Progenitor cell of endocrine pancreas (in vitro differentiated cells): Measurements from ENCODE around the gene URB1. TPM values are rescaled to one million over a fixed set of nuclear protein-coding genes. Genes with fewer than 3 reads are reported as not detected.
"Not testable (repeated sequence)": the region's sequence is repeated elsewhere in the genome, so short reads cannot be mapped to it uniquely, and the experiment has no call there.

ENCODE experiments used
- DNase-seq: peaks from one replicate; pipeline ENCODE4 v3.0.0; 2021; ENCODE audit warnings: low spot score; ENCODE audit not compliant: unreplicated experiment
- H3K27ac Mint-ChIP-seq: 2 replicates; pipeline ENCODE4 v1.8.0; 2021; ENCODE audit warnings: mild to moderate bottlenecking, moderate library complexity, mixed read lengths
- H3K27me3 Mint-ChIP-seq: 2 replicates; pipeline ENCODE4 v1.8.0; 2021; ENCODE audit warnings: mixed read lengths
- H3K36me3 Mint-ChIP-seq: 2 replicates; pipeline ENCODE4 v1.8.0; 2022; ENCODE audit warnings: mixed read lengths; ENCODE audit not compliant: insufficient read depth
- H3K4me1 Mint-ChIP-seq: 2 replicates; pipeline ENCODE4 v1.8.0; 2021; ENCODE audit warnings: low read depth, mixed read lengths
- H3K4me3 Mint-ChIP-seq: 2 replicates; pipeline ENCODE4 v1.8.0; 2021; ENCODE audit warnings: low read depth, mild to moderate bottlenecking, moderate library complexity, mixed read lengths
- H3K9me3 Mint-ChIP-seq: 2 replicates; pipeline ENCODE4 v1.8.0; 2021; ENCODE audit warnings: low read depth, mixed read lengths
- total RNA-seq: library from RNA; stranded (reverse); gene quantifications from 2 replicates; pipeline ENCODE4 v1.2.1, GENCODE V29; 2021
- TF ChIP-seq, protein P1 (sequence below): fragments of 200-600 bp; sonication (generic); IDR thresholded peaks from one replicate; pipeline ENCODE4 v1.5.0; 2021; ENCODE audit warnings: antibody characterized with exemption, mild to moderate bottlenecking; ENCODE audit not compliant: unreplicated experiment

The URB1 gene
- total RNA-seq, 1 donor from 2014 or later: 17.1 TPM

DNA sequence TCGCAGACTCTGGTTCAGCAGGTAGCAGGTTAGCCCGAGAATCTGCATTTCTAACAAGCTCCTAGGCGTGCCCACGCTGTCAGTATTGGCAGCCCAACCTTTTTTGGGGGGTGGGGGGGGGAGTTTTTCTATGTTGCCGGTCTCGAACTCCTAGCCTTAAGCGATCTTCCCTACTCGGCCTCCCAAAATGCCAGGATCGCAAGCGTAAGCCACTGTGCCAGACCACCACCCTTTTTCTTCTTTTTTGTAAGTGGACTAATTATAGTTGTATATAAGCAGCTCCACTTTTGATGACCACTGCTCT lies 113.5 kb downstream of the URB1 start:
- Mint-ChIP-seq H3K36me3 (peaks cover 3% of the 10 kb centered on the region), H3K4me3 (peak overlapping the region; percentile 100), H3K27ac (peak overlapping the region; percentile 96), H3K4me1 (peaks cover 14% of the 10 kb centered on the region), H3K27me3 (no peaks in the 10 kb centered on the region), H3K9me3 (no peaks in the 10 kb centered on the region)
- no peak for DNase-seq
- TF ChIP-seq, protein P1, sequence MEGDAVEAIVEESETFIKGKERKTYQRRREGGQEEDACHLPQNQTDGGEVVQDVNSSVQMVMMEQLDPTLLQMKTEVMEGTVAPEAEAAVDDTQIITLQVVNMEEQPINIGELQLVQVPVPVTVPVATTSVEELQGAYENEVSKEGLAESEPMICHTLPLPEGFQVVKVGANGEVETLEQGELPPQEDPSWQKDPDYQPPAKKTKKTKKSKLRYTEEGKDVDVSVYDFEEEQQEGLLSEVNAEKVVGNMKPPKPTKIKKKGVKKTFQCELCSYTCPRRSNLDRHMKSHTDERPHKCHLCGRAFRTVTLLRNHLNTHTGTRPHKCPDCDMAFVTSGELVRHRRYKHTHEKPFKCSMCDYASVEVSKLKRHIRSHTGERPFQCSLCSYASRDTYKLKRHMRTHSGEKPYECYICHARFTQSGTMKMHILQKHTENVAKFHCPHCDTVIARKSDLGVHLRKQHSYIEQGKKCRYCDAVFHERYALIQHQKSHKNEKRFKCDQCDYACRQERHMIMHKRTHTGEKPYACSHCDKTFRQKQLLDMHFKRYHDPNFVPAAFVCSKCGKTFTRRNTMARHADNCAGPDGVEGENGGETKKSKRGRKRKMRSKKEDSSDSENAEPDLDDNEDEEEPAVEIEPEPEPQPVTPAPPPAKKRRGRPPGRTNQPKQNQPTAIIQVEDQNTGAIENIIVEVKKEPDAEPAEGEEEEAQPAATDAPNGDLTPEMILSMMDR: no peak

DNA sequence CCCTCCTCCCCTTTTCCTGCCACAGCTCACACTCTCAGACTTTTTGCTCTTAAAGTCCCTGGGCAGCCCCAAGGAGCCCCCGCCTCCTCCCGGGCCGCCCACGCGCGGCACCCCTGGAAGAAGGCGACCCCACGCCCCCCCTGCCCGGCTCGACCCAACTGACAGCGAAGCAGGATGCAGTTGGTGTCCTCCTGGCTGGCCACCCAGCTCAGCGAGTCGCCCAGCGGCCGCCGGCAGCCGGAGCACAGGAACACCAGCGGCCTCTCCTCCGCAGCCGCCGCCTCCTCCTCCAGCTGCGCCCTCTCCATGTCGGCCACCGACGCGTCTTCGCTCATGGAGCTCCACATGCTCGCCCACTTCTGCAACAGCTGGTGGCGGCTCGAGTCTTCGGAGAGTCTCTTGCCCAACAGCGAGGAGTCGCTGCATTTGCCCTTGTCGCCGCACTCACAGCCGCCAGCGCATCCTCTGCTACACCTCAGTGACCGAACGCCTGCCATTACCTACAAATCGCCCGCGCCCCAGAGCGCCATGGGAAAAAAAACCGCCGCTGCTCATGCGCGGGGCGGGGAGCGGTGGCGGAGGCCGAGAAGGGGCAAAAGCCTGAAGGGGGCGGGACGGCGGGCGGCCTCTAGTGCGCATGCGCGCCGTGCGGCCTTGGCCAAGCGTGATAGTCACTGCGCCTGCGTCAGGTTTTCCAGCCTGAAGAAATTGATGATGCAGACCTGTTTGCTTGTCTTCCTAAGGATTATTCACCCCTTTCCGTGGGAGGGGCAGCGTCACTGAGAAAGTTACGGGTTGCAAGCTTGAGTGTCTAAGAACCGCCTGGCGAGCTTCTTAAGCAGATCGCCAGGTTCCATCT lies 114.1 kb downstream of the URB1 start, which contains the start of gene MIS18A:
Gene MIS18A (minus strand): TSS at position 532 of the 859 bp plus-strand sequence. CDS start 35 bp downstream, at position 497.
- Mint-ChIP-seq H3K4me3 (peak within 1 kb of the TSS; percentile 100), H3K27me3 (no peaks in the 10 kb centered on the region), H3K4me1 (peaks cover 14% of the 10 kb centered on the region), H3K36me3 (peaks cover 3% of the 10 kb centered on the region), H3K27ac (peak within 1 kb of the TSS; percentile 96), H3K9me3 (no peaks in the 10 kb centered on the region)
- TF ChIP-seq, protein P1: peak; percentile 3
- peak; percentile 97 for DNase-seq

DNA sequence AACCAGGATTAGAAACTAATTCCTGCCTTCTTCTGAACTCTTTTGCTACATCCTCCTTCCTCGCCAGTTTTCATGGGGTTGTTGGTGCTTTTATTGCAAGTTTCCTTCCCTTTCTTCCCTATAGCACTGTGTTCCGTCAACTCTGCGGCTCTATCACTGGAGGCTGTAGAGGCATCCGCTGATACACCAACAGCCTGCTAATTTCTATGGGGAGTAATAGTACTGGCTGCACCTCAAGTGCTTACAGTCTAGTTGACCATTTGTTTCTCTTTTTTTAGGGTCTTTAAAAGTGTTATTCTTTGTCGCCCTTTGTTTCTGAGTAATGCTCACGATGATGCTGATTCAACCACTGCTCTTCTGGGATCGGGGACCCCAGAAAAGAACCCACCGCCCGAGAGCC lies 114.7 kb downstream of the URB1 start:
- H3K27me3 Mint-ChIP-seq: no peaks in the 10 kb centered on the region
- peak overlapping the region; percentile 96 for H3K27ac Mint-ChIP-seq
- TF ChIP-seq, protein P1: no peak
- DNase-seq: no peak
- no peaks in the 10 kb centered on the region for H3K9me3 Mint-ChIP-seq
- peaks cover 3% of the 10 kb centered on the region for H3K36me3 Mint-ChIP-seq
- peak overlapping the region; percentile 100 for H3K4me3 Mint-ChIP-seq
- peaks cover 14% of the 10 kb centered on the region for H3K4me1 Mint-ChIP-seq

DNA sequence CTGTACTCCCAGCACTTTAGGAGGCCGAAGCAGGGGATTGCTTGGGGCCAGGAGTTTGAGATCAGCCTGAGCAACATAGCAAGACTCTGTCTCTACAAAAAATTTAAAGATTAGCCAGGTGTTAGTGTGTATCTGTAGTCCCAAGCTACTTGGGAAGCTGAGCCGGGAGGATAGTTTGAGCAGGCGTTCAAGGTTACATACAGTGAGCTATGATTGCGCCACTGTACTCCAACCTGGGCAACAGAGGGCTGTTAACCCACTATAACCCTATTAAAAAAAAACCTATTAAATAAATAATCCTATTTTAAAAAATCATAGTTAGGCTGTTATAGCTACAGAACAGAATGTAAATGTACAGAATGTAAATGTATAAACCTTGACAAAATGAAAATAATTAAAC lies 116.1 kb downstream of the URB1 start:
- no peak overlapping the region for H3K4me3 Mint-ChIP-seq
- peaks cover 1% of the 10 kb centered on the region for H3K36me3 Mint-ChIP-seq
- TF ChIP-seq, protein P1: no peak
- no peaks in the 10 kb centered on the region for H3K9me3 Mint-ChIP-seq
- no peaks in the 10 kb centered on the region for H3K27me3 Mint-ChIP-seq
- no peak overlapping the region for H3K27ac Mint-ChIP-seq
- H3K4me1 Mint-ChIP-seq: peaks cover 14% of the 10 kb centered on the region
- no peak for DNase-seq

DNA sequence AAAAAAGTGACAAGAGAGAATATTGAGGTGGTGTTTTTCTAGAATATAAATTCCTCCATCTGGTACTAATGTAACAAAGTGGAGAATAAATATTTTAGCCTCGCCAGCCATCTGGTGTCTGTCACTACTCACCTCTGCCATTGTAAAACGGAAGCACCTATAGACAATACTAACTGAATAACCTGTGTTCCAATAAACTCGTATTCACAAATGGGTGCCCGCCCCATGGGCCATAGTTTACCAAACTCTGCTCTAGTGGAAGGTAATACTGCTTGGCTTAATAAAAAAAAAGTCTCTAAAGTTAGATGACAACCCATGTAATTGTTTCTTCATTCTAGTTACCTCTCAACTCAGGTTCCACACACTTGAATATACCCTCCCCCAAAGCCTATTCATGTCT lies 122.1 kb downstream of the URB1 start:
- no peaks in the 10 kb centered on the region for H3K4me1 Mint-ChIP-seq
- peaks cover 12% of the 10 kb centered on the region for H3K36me3 Mint-ChIP-seq
- H3K27ac Mint-ChIP-seq: no peak overlapping the region
- H3K27me3 Mint-ChIP-seq: no peaks in the 10 kb centered on the region
- H3K9me3 Mint-ChIP-seq: no peaks in the 10 kb centered on the region
- H3K4me3 Mint-ChIP-seq: no peak overlapping the region
- DNase-seq: no peak
- TF ChIP-seq, protein P1: no peak

DNA sequence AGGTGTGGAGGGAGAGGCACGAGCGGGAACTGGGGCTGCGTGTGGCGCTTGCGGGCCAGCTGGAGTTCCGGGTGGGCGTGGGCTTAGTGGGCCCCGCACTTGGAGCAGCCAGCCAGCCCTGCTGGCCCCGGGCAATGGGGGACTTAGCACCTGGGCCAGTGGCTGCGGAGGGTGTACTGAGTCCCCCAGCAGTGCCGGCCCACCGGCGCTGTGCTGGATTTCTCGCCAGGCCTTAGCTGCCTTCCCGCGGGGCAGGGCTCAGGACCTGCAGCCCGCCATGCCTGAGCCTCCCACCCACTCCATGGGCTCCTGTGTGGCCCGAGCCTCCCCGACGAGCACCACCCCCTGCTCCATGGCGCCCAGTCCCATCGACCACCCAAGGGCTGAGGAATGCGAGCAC lies 127.5 kb downstream of the URB1 start:
- H3K4me3 Mint-ChIP-seq, H3K27me3 Mint-ChIP-seq, H3K4me1 Mint-ChIP-seq, DNase-seq, H3K9me3 Mint-ChIP-seq, H3K27ac Mint-ChIP-seq: not testable (repeated sequence)
- H3K36me3 Mint-ChIP-seq: peaks cover 11% of the 10 kb centered on the region
